Endothelial cell of umbilical vein (primary cell): Measurements from ENCODE around the gene RER1. TPM values are rescaled to one million over a fixed set of nuclear protein-coding genes. Genes with fewer than 3 reads are reported as not detected.

Experiments used
- BruUV-seq: library from RNA; stranded (reverse); fragments of 400-500 nt; replicated peaks from 2 replicates; lab custom pipeline; 2021; lab: Mats Ljungman, UMichigan
- CTCF ChIA-PET: fragments of 300-600, 350-600 bp; sonication (Branson Sonifier 250); formaldehyde crosslinking; loops from one replicate; lab custom pipeline; 2021; ENCODE audit warnings: antibody characterized with exemption, inconsistent platforms; lab: Charles Lee
- POLR2A ChIA-PET: fragments of 300-600, 350-600 bp; sonication (Branson Sonifier 250); formaldehyde crosslinking; loops from one replicate; lab custom pipeline; 2021; ENCODE audit warnings: antibody characterized with exemption, inconsistent platforms; lab: Charles Lee
- DNase-seq: peaks from one replicate; pipeline ENCODE4 v3.0.0-alpha.2; 2011; ENCODE audit warnings: low read depth, low spot score
- FAIRE-seq: peaks from 2 replicates; lab custom pipeline; 2011; peaks lifted over from hg19 to GRCh38; lab: Jason Lieb, UNC
- H2AFZ ChIP-seq: 2 replicates; pipeline ENCODE4 v1.6.0; 2012; ENCODE audit warnings: low read depth, low read length, control low read depth, inconsistent platforms
- H3K27ac ChIP-seq: 2 replicates; pipeline ENCODE4 v1.5.1; 2011; ENCODE audit warnings: low read depth, mild to moderate bottlenecking, control low read depth, low read length, moderate library complexity; ENCODE audit not compliant: insufficient read depth
- H3K27me3 ChIP-seq, 2 experiments: 2 replicates each; pipeline versions ENCODE4 v1.6.0 to v1.6.1; 2011; ENCODE audit warnings: low read length in 2 of 2, mixed read lengths in 1 of 2; ENCODE audit not compliant: control insufficient read depth in 2 of 2, insufficient read depth in 2 of 2
- H3K36me3 ChIP-seq, 2 experiments: 2 replicates in 1 of 2; 3 replicates in 1 of 2; pipeline ENCODE4 v1.5.1; 2011; ENCODE audit warnings: low read length in 2 of 2, mild to moderate bottlenecking in 1 of 2, moderate library complexity in 1 of 2; ENCODE audit not compliant: control insufficient read depth in 2 of 2, insufficient read depth in 2 of 2; ENCODE audit errors: extremely low read depth in 1 of 2
- H3K4me1 ChIP-seq: 3 replicates; pipeline ENCODE4 v1.5.1; 2011; ENCODE audit warnings: mild to moderate bottlenecking, low read length; ENCODE audit not compliant: control insufficient read depth, insufficient read depth; ENCODE audit errors: extremely low read depth
- H3K4me2 ChIP-seq: 2 replicates; pipeline ENCODE4 v1.6.1; 2011; ENCODE audit warnings: low read length, control low read depth, mixed read lengths; ENCODE audit not compliant: insufficient read depth
- H3K4me3 ChIP-seq, 3 experiments: fragments of 200-600 bp in 1 of 3; sonication (generic), shearing (Covaris generic) in 1 of 3; replicated peaks in 1 of 3; 2 replicates each; pipeline ENCODE4 v1.5.1; 2011 to 2016; ENCODE audit warnings: control low read depth in 3 of 3, low read length in 3 of 3, mild to moderate bottlenecking in 2 of 3, inconsistent platforms in 1 of 3, low read depth in 1 of 3, moderate library complexity in 1 of 3; ENCODE audit not compliant: insufficient read depth in 1 of 3
- H3K79me2 ChIP-seq: 2 replicates; pipeline ENCODE4 v1.6.0; 2012; ENCODE audit warnings: low read length, inconsistent platforms; ENCODE audit not compliant: control insufficient read depth, insufficient read depth
- H3K9ac ChIP-seq: replicated peaks from 2 replicates; pipeline ENCODE3; 2011; ENCODE audit warnings: low read length, control low read depth; ENCODE audit not compliant: insufficient read depth; ENCODE audit errors: extremely low read depth
- H3K9me1 ChIP-seq: replicated peaks from 3 replicates; pipeline ENCODE4 v1.6.0; 2011; ENCODE audit warnings: mild to moderate bottlenecking, low read length; ENCODE audit not compliant: control insufficient read depth, insufficient read depth; ENCODE audit errors: extremely low read depth
- H3K9me3 ChIP-seq: replicated peaks from 2 replicates; pipeline ENCODE4 v1.5.1; 2012; ENCODE audit warnings: low read length, inconsistent platforms; ENCODE audit not compliant: control insufficient read depth, insufficient read depth
- H4K20me1 ChIP-seq: replicated peaks from 2 replicates; pipeline ENCODE3; 2011; ENCODE audit warnings: mild to moderate bottlenecking, low read length; ENCODE audit not compliant: control insufficient read depth, insufficient read depth; ENCODE audit errors: extremely low read depth
- CTCF ChIP-seq, 2 donors: IDR thresholded peaks; 1 replicate in 1 of 2; 2 replicates in 1 of 2; pipeline ENCODE4 v1.5.1; 2011; ENCODE audit warnings: low read length in 2 of 2, mild to moderate bottlenecking in 2 of 2, moderate library complexity in 2 of 2, control low read depth in 1 of 2, inconsistent platforms in 1 of 2, low read depth in 1 of 2; ENCODE audit not compliant: insufficient read depth in 1 of 2; ENCODE audit errors: extremely low read depth in 1 of 2
- EZH2 ChIP-seq: IDR thresholded peaks from 2 replicates; pipeline ENCODE4 v1.6.1; 2012; ENCODE audit warnings: borderline replicate concordance, low read depth, mild to moderate bottlenecking, moderate library complexity, low read length, inconsistent platforms; ENCODE audit not compliant: severe bottlenecking
- FOS ChIP-seq: IDR thresholded peaks from 2 replicates; pipeline ENCODE4 v1.6.1; 2011; ENCODE audit warnings: mild to moderate bottlenecking, low read length, moderate library complexity, borderline replicate concordance; ENCODE audit not compliant: insufficient read depth
- GATA2 ChIP-seq: IDR thresholded peaks from 2 replicates; pipeline ENCODE4 v1.7.0; 2011; ENCODE audit warnings: low read depth, mild to moderate bottlenecking, moderate library complexity, mixed read lengths, low read length; ENCODE audit not compliant: insufficient read length, insufficient read depth
- JUN ChIP-seq: IDR thresholded peaks from 2 replicates; pipeline ENCODE4 v1.6.1; 2011; ENCODE audit warnings: borderline replicate concordance, low read depth; ENCODE audit not compliant: insufficient read length, insufficient read depth
- MYC ChIP-seq: IDR thresholded peaks from one replicate; pipeline ENCODE4 v1.6.1; 2011; ENCODE audit warnings: mild to moderate bottlenecking, low read depth, low read length
- POLR2A ChIP-seq: IDR thresholded peaks from 2 replicates; pipeline ENCODE4 v1.6.1; 2012; ENCODE audit warnings: low read depth, mild to moderate bottlenecking, control low read depth, low read length
- POLR2AphosphoS5 ChIP-seq: IDR thresholded peaks from 2 replicates; pipeline ENCODE4 v1.6.1; 2012; ENCODE audit warnings: low read depth, mild to moderate bottlenecking, control low read depth, low read length, moderate library complexity; ENCODE audit not compliant: insufficient read depth
- dilution Hi-C: fragments of 300-500 bp; cut with MboI; formaldehyde crosslinking; loops from one replicate; pipeline ENCODE4 v1.15.0; 2019; ENCODE audit warnings: low sequenced_read_pairs; ENCODE audit not compliant: extremely low pct_ligation_motif_present
- intact Hi-C: fragments of 100-400 bp; cut with micrococcal nuclease; formaldehyde crosslinking; loops from one replicate; pipeline ENCODE4 v1.10.0; 2022
- polyA plus RNA-seq, 4 experiments: library from polyadenylated mRNA; depleted of rRNA in 3 of 4; stranded (reverse) in 3 of 4; unstranded in 1 of 4; fragments of >200 nt; gene quantifications; 2 replicates each; pipeline versions ENCODE4 v1.2.1 to v1.2.3, GENCODE V29; 2011 to 2012; ENCODE audit warnings: missing spikeins in 1 of 4
- total RNA-seq: library from RNA; stranded (reverse); gene quantifications from 2 replicates; pipeline ENCODE4 v1.2.3, GENCODE V29; 2021
- TF ChIP-seq, protein P1 (sequence below): IDR thresholded peaks from 2 replicates; pipeline ENCODE4 v1.6.1; 2011; ENCODE audit not compliant: insufficient read depth, insufficient read length

The RER1 gene
- total and polyA plus RNA-seq, 2 donors (not counting 3 experiments of a cell fraction or from before 2014, with no cell fraction given): 179 to 292 TPM

DNA sequence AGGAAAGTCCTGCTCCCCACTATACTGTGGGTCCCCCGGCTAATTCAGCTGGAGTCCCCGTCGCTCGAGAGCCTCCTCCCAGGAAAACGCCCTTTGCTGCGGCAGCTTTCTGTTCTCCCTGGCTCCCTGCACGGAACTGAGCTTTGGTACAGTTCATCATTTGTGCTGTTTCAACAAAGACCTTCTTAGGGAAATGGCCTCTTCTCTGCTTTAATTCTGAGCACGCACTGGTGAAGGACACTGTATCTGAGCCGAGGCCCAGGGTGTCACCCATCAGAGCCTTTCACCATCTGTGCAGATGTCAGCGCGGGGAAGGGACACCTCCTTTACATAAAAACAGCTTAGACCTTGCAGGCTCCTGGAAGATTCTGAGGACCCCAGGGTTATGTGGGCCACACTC, 34.3 kb downstream of the RER1 start:
- FAIRE-seq (no peak), DNase-seq (no peak)
- ChIA-PET CTCF (no interaction called here), POLR2A (no interaction called here)
- TF ChIP-seq GATA2 (no peak), FOS (no peak), MYC (no peak), POLR2AphosphoS5 (no peak), JUN (no peak)
- BruUV-seq: no TSS peak
- Histone ChIP-seq H3K4me1 (no peaks in the 10 kb centered on the region), H3K27ac (no peak overlapping the region), H3K9me3 (no peaks in the 10 kb centered on the region), H3K79me2 (no peaks in the 10 kb centered on the region), H4K20me1 (no peaks in the 10 kb centered on the region), H3K4me2 (no peak overlapping the region), H3K4me3 (no peak overlapping the region), H3K27me3 (no peaks in the 10 kb centered on the region), H2AFZ (no peak overlapping the region), H3K36me3 (no peaks in the 10 kb centered on the region), H3K9me1 (no peaks in the 10 kb centered on the region), H3K9ac (no peak overlapping the region)
- dilution Hi-C loops: no loop called here
- intact Hi-C loops: no loop called here

- Histone ChIP-seq H3K79me2 (no peaks in the 10 kb centered on the region), H3K9me3 (no peaks in the 10 kb centered on the region), H3K27me3 (no peaks in the 10 kb centered on the region), H2AFZ (no peak overlapping the region), H3K4me1 (no peaks in the 10 kb centered on the region), H3K9ac (no peak overlapping the region), H3K4me3 (no peak overlapping the region), H3K27ac (no peak overlapping the region), H3K9me1 (no peaks in the 10 kb centered on the region), H3K36me3 (no peaks in the 10 kb centered on the region), H3K4me2 (no peak overlapping the region), H4K20me1 (no peaks in the 10 kb centered on the region)
- POLR2A ChIA-PET: no interaction called here
- no peak for FAIRE-seq
- dilution Hi-C loops (no loop called here), intact Hi-C loops (no loop called here)
- no peak for DNase-seq
- BruUV-seq: no TSS peak
- TF ChIP-seq MYC: no peak
- TF ChIP-seq FOS: no peak
- TF ChIP-seq, protein P1, sequence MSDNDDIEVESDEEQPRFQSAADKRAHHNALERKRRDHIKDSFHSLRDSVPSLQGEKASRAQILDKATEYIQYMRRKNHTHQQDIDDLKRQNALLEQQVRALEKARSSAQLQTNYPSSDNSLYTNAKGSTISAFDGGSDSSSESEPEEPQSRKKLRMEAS: no peak
- no peak for TF ChIP-seq POLR2AphosphoS5
- no peak for TF ChIP-seq JUN
- TF ChIP-seq GATA2: no peak
- no peak for TF ChIP-seq EZH2
- TF ChIP-seq POLR2A: no peak
- TF ChIP-seq CTCF (IDR thresholded peaks at IDR 0.05; ENCODE audit: extremely low read depth in 1 of 2, insufficient read depth in 1 of 2, low read depth in 1 of 2, low read length in 2 of 2): no peak
- CTCF ChIA-PET: interaction anchor here (1.3 kb wide), 1 partner anchor 252 kb away, joined by 3 read pairs; no protein-coding TSS in a partner anchor
Measured at GRCh38 chr1:2426540-2426939, 34.9 kb downstream of the RER1 start.
